OCI-LY1 (cell line): Measurements from ENCODE around the gene CPLANE2.

Experiments
- H2AFZ ChIP-seq: fragments of 200-600 bp; sonication (generic), shearing (Covaris generic); 2 replicates; pipeline ENCODE4 v1.6.0; 2014; ENCODE audit warnings: antibody characterized with exemption, mild to moderate bottlenecking, low read length
- H3F3A ChIP-seq: fragments of 200-600 bp; sonication (generic), shearing (Covaris generic); 2 replicates; pipeline ENCODE4 v1.6.0; 2014; ENCODE audit warnings: mild to moderate bottlenecking, antibody characterized with exemption, low read length, moderate library complexity; ENCODE audit not compliant: insufficient read depth
- H3K27ac ChIP-seq: fragments of 200-600 bp; sonication (generic); 2 replicates; pipeline ENCODE4 v1.5.1; 2014; ENCODE audit warnings: low read length, mixed run types, mild to moderate bottlenecking, low read depth; ENCODE audit not compliant: poor library complexity, severe bottlenecking
- H3K27me3 ChIP-seq: fragments of 200-600 bp; sonication (generic); 2 replicates; pipeline ENCODE4 v1.6.0; 2014; ENCODE audit warnings: antibody characterized with exemption, mild to moderate bottlenecking, low read length, moderate library complexity; ENCODE audit not compliant: insufficient read depth
- H3K36me3 ChIP-seq: fragments of 200-600 bp; sonication (generic); 2 replicates; pipeline ENCODE4 v1.6.1; 2014; ENCODE audit warnings: mild to moderate bottlenecking, antibody characterized with exemption, low read length, moderate library complexity, mixed read lengths; ENCODE audit not compliant: insufficient read depth
- H3K4me1 ChIP-seq: fragments of 200-600 bp; sonication (generic); 2 replicates; pipeline ENCODE4 v1.5.1; 2014; ENCODE audit warnings: mild to moderate bottlenecking, low read length, moderate library complexity; ENCODE audit not compliant: insufficient read depth, severe bottlenecking
- H3K4me2 ChIP-seq: fragments of 200-600 bp; sonication (generic), shearing (Covaris generic); 2 replicates; pipeline ENCODE4 v1.6.1; 2014; ENCODE audit warnings: low read length
- H3K4me3 ChIP-seq: fragments of 200-600 bp; sonication (generic); 2 replicates; pipeline ENCODE4 v1.5.1; 2014; ENCODE audit warnings: low read length, low read depth, mild to moderate bottlenecking, mixed read lengths; ENCODE audit not compliant: poor library complexity, severe bottlenecking
- H3K79me2 ChIP-seq: fragments of 200-600 bp; shearing (Covaris generic); 2 replicates; pipeline ENCODE4 v1.6.1; 2016; ENCODE audit warnings: mixed run types, low read length, mixed read lengths; ENCODE audit not compliant: insufficient read depth
- H3K9ac ChIP-seq: fragments of 200-600 bp; sonication (generic), shearing (Covaris generic); 2 replicates; pipeline ENCODE4 v1.6.1; 2014; ENCODE audit warnings: mild to moderate bottlenecking, low read length, mixed read lengths
- H3K9me2 ChIP-seq: fragments of 200-600 bp; sonication (generic), shearing (Covaris generic); 2 replicates; pipeline ENCODE4 v1.6.1; 2014; ENCODE audit warnings: low read depth, mild to moderate bottlenecking, low read length, mixed read lengths
- H3K9me3 ChIP-seq: fragments of 200-600 bp; shearing (Covaris generic); 2 replicates; pipeline ENCODE4 v1.6.1; 2014; ENCODE audit warnings: low read length, mixed read lengths
- H4K20me1 ChIP-seq: fragments of 200-600 bp; sonication (generic), shearing (Covaris generic); 2 replicates; pipeline ENCODE4 v1.6.0; 2016; ENCODE audit warnings: mild to moderate bottlenecking, low read length; ENCODE audit not compliant: insufficient read depth
- EZH2 ChIP-seq: fragments of 200-600 bp; sonication (generic), shearing (Covaris generic); IDR thresholded peaks from 2 replicates; pipeline ENCODE4 v1.8.0; 2017; ENCODE audit warnings: borderline replicate concordance, mixed run types, mild to moderate bottlenecking, antibody characterized with exemption, low read length, moderate library complexity, mixed read lengths
- TF ChIP-seq, protein P1 (sequence below): fragments of 200-600 bp; sonication (generic), shearing (Covaris generic); IDR thresholded peaks from 2 replicates; pipeline ENCODE4 v1.5.1; 2017; ENCODE audit warnings: mild to moderate bottlenecking, antibody characterized with exemption, low read length, moderate library complexity, mixed read lengths

CPLANE2 gene

DNA sequence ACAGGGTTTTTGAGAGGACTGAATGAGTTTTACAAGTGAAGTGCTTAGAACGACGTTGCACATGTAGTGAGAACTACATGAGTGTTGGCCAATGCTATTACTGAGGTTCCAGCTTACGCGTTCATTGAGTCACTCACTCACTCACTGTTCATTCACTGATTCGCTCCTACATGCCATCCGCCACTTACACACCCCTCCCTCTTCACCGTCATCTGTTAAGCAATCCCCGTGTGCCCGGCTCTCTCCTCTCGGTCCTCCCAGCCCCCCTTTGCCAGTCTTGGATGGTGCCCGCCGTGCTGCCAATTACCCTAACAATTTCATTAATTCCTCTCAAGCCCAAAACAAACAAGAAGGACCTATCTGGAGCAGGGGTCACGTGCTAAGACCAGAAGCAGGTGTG, 53.8 kb downstream of the CPLANE2 start:
- TF ChIP-seq, protein P1, sequence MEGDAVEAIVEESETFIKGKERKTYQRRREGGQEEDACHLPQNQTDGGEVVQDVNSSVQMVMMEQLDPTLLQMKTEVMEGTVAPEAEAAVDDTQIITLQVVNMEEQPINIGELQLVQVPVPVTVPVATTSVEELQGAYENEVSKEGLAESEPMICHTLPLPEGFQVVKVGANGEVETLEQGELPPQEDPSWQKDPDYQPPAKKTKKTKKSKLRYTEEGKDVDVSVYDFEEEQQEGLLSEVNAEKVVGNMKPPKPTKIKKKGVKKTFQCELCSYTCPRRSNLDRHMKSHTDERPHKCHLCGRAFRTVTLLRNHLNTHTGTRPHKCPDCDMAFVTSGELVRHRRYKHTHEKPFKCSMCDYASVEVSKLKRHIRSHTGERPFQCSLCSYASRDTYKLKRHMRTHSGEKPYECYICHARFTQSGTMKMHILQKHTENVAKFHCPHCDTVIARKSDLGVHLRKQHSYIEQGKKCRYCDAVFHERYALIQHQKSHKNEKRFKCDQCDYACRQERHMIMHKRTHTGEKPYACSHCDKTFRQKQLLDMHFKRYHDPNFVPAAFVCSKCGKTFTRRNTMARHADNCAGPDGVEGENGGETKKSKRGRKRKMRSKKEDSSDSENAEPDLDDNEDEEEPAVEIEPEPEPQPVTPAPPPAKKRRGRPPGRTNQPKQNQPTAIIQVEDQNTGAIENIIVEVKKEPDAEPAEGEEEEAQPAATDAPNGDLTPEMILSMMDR: no peak
- TF ChIP-seq EZH2: no peak
- Histone ChIP-seq H3K27ac (no peak overlapping the region), H3K27me3 (peaks cover 3% of the 10 kb centered on the region; the same call in 1 of the 2 replicates), H2AFZ (no peak overlapping the region), H4K20me1 (no peaks in the 10 kb centered on the region), H3K9me3 (no peaks in the 10 kb centered on the region), H3K79me2 (no peaks in the 10 kb centered on the region), H3K4me1 (no peaks in the 10 kb centered on the region), H3K36me3 (no peaks in the 10 kb centered on the region), H3K4me2 (no peak overlapping the region), H3F3A (no peaks in the 10 kb centered on the region), H3K4me3 (no peak overlapping the region), H3K9me2 (no peaks in the 10 kb centered on the region), H3K9ac (no peak overlapping the region)

DNA sequence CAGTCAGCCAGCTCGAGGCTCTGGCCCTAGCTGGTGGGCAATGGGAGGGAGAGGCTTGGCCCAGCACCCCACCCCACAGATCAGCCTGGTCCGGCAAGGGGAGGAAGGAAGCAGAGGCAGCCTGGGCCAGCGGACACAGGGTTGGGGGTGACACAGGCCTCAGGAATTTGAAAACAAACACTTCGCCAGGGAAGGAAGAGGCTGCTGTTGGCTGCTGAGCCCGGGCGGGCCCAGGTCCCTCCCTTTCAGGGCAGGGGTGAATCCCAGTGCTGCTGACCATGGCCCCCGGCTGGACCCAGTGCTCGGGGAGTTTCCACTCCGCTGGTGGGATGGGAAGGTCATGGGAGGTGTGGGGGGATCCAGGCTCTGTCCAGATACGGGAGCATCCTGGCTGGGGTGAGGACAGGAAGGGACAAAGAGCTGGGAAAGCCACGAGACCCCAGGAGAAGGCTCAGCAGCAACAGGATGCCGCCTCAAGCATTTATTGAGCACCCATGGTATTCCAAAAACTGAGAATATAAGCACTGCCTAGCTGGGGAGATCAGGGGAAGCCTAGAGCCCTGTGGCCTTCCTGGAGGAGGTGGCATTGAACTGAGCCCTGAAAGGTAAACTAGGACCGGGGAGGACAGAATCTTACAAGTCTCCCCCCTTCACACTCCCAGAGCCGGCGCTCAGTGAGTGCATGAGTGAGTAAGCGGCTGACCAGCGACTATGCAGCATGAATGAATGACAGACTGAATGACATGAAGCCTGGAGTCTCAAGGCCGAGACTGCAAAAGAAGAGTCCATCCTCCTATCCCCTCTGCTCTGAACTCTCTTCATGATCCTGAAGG, 54.9 kb downstream of the CPLANE2 start:
- TF ChIP-seq, protein P1: no peak
- no peak for TF ChIP-seq EZH2
- Histone ChIP-seq H3K4me1 (no peaks in the 10 kb centered on the region), H3K9me2 (no peaks in the 10 kb centered on the region), H3K36me3 (no peaks in the 10 kb centered on the region), H3K9ac (no peak overlapping the region), H3K79me2 (no peaks in the 10 kb centered on the region), H3K4me2 (no peak overlapping the region), H3F3A (no peaks in the 10 kb centered on the region), H3K27ac (no peak overlapping the region), H4K20me1 (no peaks in the 10 kb centered on the region), H3K4me3 (no peak overlapping the region), H3K9me3 (no peaks in the 10 kb centered on the region), H3K27me3 (peaks cover 3% of the 10 kb centered on the region; the same call in 1 of the 2 replicates), H2AFZ (no peak overlapping the region)
